HCT116 (cell line): Measurements from ENCODE around the gene NAGK. TPM values are rescaled to one million over a fixed set of nuclear protein-coding genes. Genes with fewer than 3 reads are reported as not detected.

ENCODE experiments used
- ATAC-seq: fragments of 200-7000 bp; cut with Tn5 transposase; 2 replicates; pipeline ENCODE4 v1.9.1; 2020; ENCODE audit warnings: mild to moderate bottlenecking, moderate library complexity
- BruUV-seq: library from RNA; stranded (reverse); fragments of 400-500 nt; replicated peaks from 2 replicates; lab custom pipeline; 2021; lab: Mats Ljungman, UMichigan
- CTCF ChIA-PET: fragments of 300-600 bp; sonication (Branson Sonifier 250); formaldehyde crosslinking; loops from one replicate; lab custom pipeline; 2021; ENCODE audit warnings: antibody characterized with exemption; lab: Charles Lee
- POLR2A ChIA-PET: fragments of 300-600, 350-600 bp; sonication (Branson Sonifier 250); formaldehyde crosslinking; loops from one replicate; lab custom pipeline; 2021; ENCODE audit warnings: antibody characterized with exemption; lab: Charles Lee
- RAD21 ChIA-PET, 2 experiments: fragments of 300-600 bp; sonication (Branson Sonifier 250); formaldehyde crosslinking; loops; one replicate each; lab custom pipeline; 2023; ENCODE audit warnings: low total read pairs in 2 of 2; ENCODE audit not compliant: uncharacterized antibody in 2 of 2, unreplicated experiment in 2 of 2, low non-redundant PET in 1 of 2; lab: Charles Lee
- DNase-seq: peaks from one replicate; pipeline ENCODE4 v3.0.0-alpha.2; 2010; ENCODE audit warnings: low read depth, low spot score
- H2AFZ ChIP-seq: fragments of 200-600 bp; shearing (Covaris generic), sonication (generic); 2 replicates; pipeline ENCODE4 v1.6.1; 2017; ENCODE audit warnings: low read depth, mixed run types, mixed read lengths, antibody characterized with exemption, low read length; ENCODE audit not compliant: poor library complexity, severe bottlenecking
- H3K27ac ChIP-seq: 2 replicates; pipeline ENCODE4 v1.5.1; 2012; ENCODE audit warnings: low read depth, low read length
- H3K27me3 ChIP-seq: fragments of 200-600 bp; sonication (generic); 2 replicates; pipeline ENCODE4 v1.6.1; 2016; ENCODE audit warnings: mixed run types, low read length, mixed read lengths; ENCODE audit not compliant: insufficient read depth
- H3K36me3 ChIP-seq, 2 experiments: fragments of 200-500 bp in 1 of 2; fragments of 200-600 bp in 1 of 2; sonication (Bioruptor generic) in 1 of 2; sonication (generic) in 1 of 2; 2 replicates each; pipeline versions ENCODE4 v1.5.1 to v1.6.1; 2014 to 2016; ENCODE audit warnings: low read length in 2 of 2, inconsistent platforms in 1 of 2, mixed read lengths in 1 of 2, mixed run types in 1 of 2; ENCODE audit not compliant: insufficient read depth in 2 of 2, control insufficient read depth in 1 of 2
- H3K4me1 ChIP-seq, 2 experiments: fragments of 200-600 bp in 1 of 2; sonication (generic) in 1 of 2; 2 replicates each; pipeline versions ENCODE4 v1.5.1 to v1.6.1; 2012 to 2017; ENCODE audit warnings: low read length in 2 of 2, inconsistent platforms in 1 of 2, mild to moderate bottlenecking in 1 of 2, mixed read lengths in 1 of 2, mixed run types in 1 of 2, moderate library complexity in 1 of 2; ENCODE audit not compliant: insufficient read depth in 2 of 2, control insufficient read depth in 1 of 2
- H3K4me2 ChIP-seq: fragments of 200-600 bp; sonication (generic); 2 replicates; pipeline ENCODE4 v1.6.1; 2017; ENCODE audit warnings: mixed run types, low read length, mixed read lengths
- H3K4me3 ChIP-seq, 2 experiments: fragments of 200-600 bp in 1 of 2; sonication (generic) in 1 of 2; replicated peaks in 1 of 2; 2 replicates each; pipeline ENCODE4 v1.5.1; 2011 to 2016; ENCODE audit warnings: low read length in 2 of 2, control low read depth in 1 of 2, low read depth in 1 of 2, mild to moderate bottlenecking in 1 of 2, mixed read lengths in 1 of 2, mixed run types in 1 of 2
- H3K79me2 ChIP-seq: fragments of 200-600 bp; sonication (generic); 2 replicates; pipeline ENCODE4 v1.6.1; 2017; ENCODE audit warnings: mild to moderate bottlenecking, mixed run types, low read length, moderate library complexity, mixed read lengths; ENCODE audit not compliant: insufficient read depth
- H3K9ac ChIP-seq: fragments of 200-600 bp; sonication (generic); 2 replicates; pipeline ENCODE4 v1.6.1; 2016; ENCODE audit warnings: low read length, mixed read lengths
- H3K9me2 ChIP-seq: fragments of 200-600 bp; sonication (generic), shearing (Covaris generic); 2 replicates; pipeline ENCODE4 v1.6.1; 2017; ENCODE audit warnings: mixed run types, mild to moderate bottlenecking, moderate library complexity; ENCODE audit not compliant: insufficient read depth
- H3K9me3 ChIP-seq, 2 experiments: fragments of 200-500 bp in 1 of 2; fragments of 200-600 bp in 1 of 2; sonication (Bioruptor generic) in 1 of 2; sonication (generic) in 1 of 2; 2 replicates each; pipeline ENCODE4 v1.6.1; 2014 to 2017; ENCODE audit warnings: low read length in 2 of 2, mixed read lengths in 2 of 2, inconsistent platforms in 1 of 2, low read depth in 1 of 2, mild to moderate bottlenecking in 1 of 2, mixed run types in 1 of 2, moderate library complexity in 1 of 2; ENCODE audit not compliant: control insufficient read depth in 1 of 2, insufficient read depth in 1 of 2
- H4K20me1 ChIP-seq: fragments of 200-600 bp; sonication (generic), shearing (Covaris generic); 2 replicates; pipeline ENCODE4 v1.6.1; 2017; ENCODE audit warnings: mixed run types, mild to moderate bottlenecking, moderate library complexity; ENCODE audit not compliant: insufficient read depth
- CTCF ChIP-seq, 3 experiments: fragments of 200-600 bp in 1 of 3; sonication (generic) in 1 of 3; IDR thresholded peaks in 2 of 3; conservative IDR thresholded peaks in 1 of 3; 2 replicates each; pipeline ENCODE4 v1.5.1; 2012 to 2017; ENCODE audit warnings: low read depth in 2 of 3, low read length in 2 of 3, antibody characterized with exemption in 1 of 3, borderline replicate concordance in 1 of 3, control low read depth in 1 of 3, mild to moderate bottlenecking in 1 of 3, mixed read lengths in 1 of 3, mixed run types in 1 of 3, moderate library complexity in 1 of 3; ENCODE audit not compliant: insufficient read depth in 1 of 3
- FOSL1 ChIP-seq: IDR thresholded peaks from 2 replicates; pipeline ENCODE4 v1.6.1; 2012; ENCODE audit warnings: low read depth
- POLR2A ChIP-seq: IDR thresholded peaks from 2 replicates; pipeline ENCODE4 v1.7.0; 2011; ENCODE audit warnings: borderline replicate concordance; ENCODE audit not compliant: insufficient read depth, insufficient read length; ENCODE audit errors: extremely low read depth
- POLR2AphosphoS5 ChIP-seq: IDR thresholded peaks from 2 replicates; pipeline ENCODE4 v1.6.1; 2011; ENCODE audit warnings: mild to moderate bottlenecking, low read depth, low read length, moderate library complexity
- SRF ChIP-seq: IDR thresholded peaks from 2 replicates; pipeline ENCODE4 v1.6.1; 2012; ENCODE audit warnings: low read depth
- TCF7L2 ChIP-seq: IDR thresholded peaks from 2 replicates; pipeline ENCODE4 v1.7.0; 2011; ENCODE audit warnings: borderline replicate concordance, inconsistent platforms; ENCODE audit not compliant: insufficient read depth, insufficient read length; ENCODE audit errors: extremely low read depth
- ZBTB33 ChIP-seq: IDR thresholded peaks from 2 replicates; pipeline ENCODE4 v1.6.1; 2011; ENCODE audit warnings: mild to moderate bottlenecking, low read length, moderate library complexity; ENCODE audit not compliant: insufficient replicate concordance; ENCODE audit errors: extremely low read depth
- intact Hi-C: fragments of 100-400 bp; cut with micrococcal nuclease; formaldehyde crosslinking; loops from 2 replicates; pipeline ENCODE4 v1.10.0; 2022
- total RNA-seq: library from RNA; stranded (reverse); gene quantifications from one replicate; pipeline ENCODE4 v1.2.1, GENCODE V29; 2021; ENCODE audit not compliant: unreplicated experiment

Gene NAGK
- total RNA-seq, 1 experiment from 2014 or later: 36.8 TPM

- RAD21 ChIA-PET: no interaction called here
- no peak for ATAC-seq
These were observed 54.2 kb downstream of the NAGK start for GRCh38 chr2:71122387-71123298.

More at GRCh38 chr2:71122387-71123298, 54.2 kb downstream of the NAGK start:
- intact Hi-C loops: no loop called here
- Histone ChIP-seq H3K36me3 (0 out of 4 replicates have a peak, but pooled peaks cover 0 to 4% of the 10 kb centered on the region in 2 experiments), H3K9me2 (no peaks in the 10 kb centered on the region), H3K4me1 (no peaks in the 10 kb centered on the region), H3K27me3 (no peaks in the 10 kb centered on the region), H3K9me3 (no peaks in the 10 kb centered on the region), H2AFZ (no peak overlapping the region), H4K20me1 (no peaks in the 10 kb centered on the region), H3K4me3 (no peak overlapping the region), H3K27ac (no peak overlapping the region)
- POLR2A ChIA-PET: no interaction called here
- TF ChIP-seq ZBTB33: no peak
- TF ChIP-seq CTCF (IDR thresholded peaks at IDR 0.05 in 2 of 3, conservative IDR thresholded peaks at IDR 0.05 in 1 of 3; ENCODE audit: borderline replicate concordance in 1 of 3, insufficient read depth in 1 of 3, low read depth in 2 of 3, low read length in 2 of 3): no peak
- no peak for TF ChIP-seq POLR2AphosphoS5
- no peak for TF ChIP-seq TCF7L2
- no peak for TF ChIP-seq POLR2A
- TF ChIP-seq SRF: no peak
- no peak for TF ChIP-seq FOSL1
- TF ChIP-seq, all 23 proteins: peak for 0
- no peak overlapping the region for H3K4me2 ChIP-seq
- no peak for DNase-seq
- CTCF ChIA-PET: no interaction called here
- no TSS peak for BruUV-seq
- peaks cover 4% of the 10 kb centered on the region; the same call in 1 of the 2 replicates for H3K79me2 ChIP-seq
- H3K9ac ChIP-seq: no peak overlapping the region
